B cell (primary cell): ENCODE results near the gene LCN1. TPM values are rescaled to one million over a fixed set of nuclear protein-coding genes. Genes with fewer than 3 reads are reported as not detected.
A peak's percentile ranks its signal among the peaks of the same experiment; 100 is the strongest.

Experiments
- ATAC-seq: fragments of 200-7000 bp; cut with Tn5 transposase; one replicate; pipeline ENCODE4 v1.10.0; 2021; ENCODE audit warnings: low read depth, mild to moderate bottlenecking, moderate number of reproducible peaks, moderate library complexity
- CTCF ChIA-PET: fragments of 350-600 bp; sonication (Branson Sonifier 250); formaldehyde crosslinking; loops from one replicate; lab custom pipeline; 2021; ENCODE audit warnings: antibody characterized with exemption, inconsistent platforms; lab: Charles Lee
- POLR2A ChIA-PET: fragments of 350-600 bp; sonication (Branson Sonifier 250); formaldehyde crosslinking; loops from one replicate; lab custom pipeline; 2021; ENCODE audit warnings: antibody characterized with exemption; lab: Charles Lee
- DNase-seq: peaks from one replicate; pipeline ENCODE4 v3.0.0; 2013
- H2AFZ ChIP-seq: 2 replicates; pipeline ENCODE4 v1.6.1; 2012; ENCODE audit warnings: mild to moderate bottlenecking, low read depth, low read length; ENCODE audit not compliant: insufficient read depth, poor library complexity, severe bottlenecking
- H3K27ac ChIP-seq, 2 donors: 1 replicate in 1 of 2; 2 replicates in 1 of 2; pipeline ENCODE4 v1.5.1; 2012 to 2013; ENCODE audit warnings: low read length in 2 of 2, mild to moderate bottlenecking in 2 of 2, moderate library complexity in 1 of 2
- H3K27me3 ChIP-seq, 4 experiments: fragments of 200-600 bp in 1 of 4; sonication (generic) in 1 of 4; replicated peaks in 1 of 4; 1 replicate in 2 of 4; 2 replicates in 2 of 4; pipeline versions ENCODE4 v1.6.1 to v1.7.0; 2013 to 2016; ENCODE audit warnings: low read length in 3 of 4, mild to moderate bottlenecking in 2 of 4, mixed read lengths in 1 of 4, moderate library complexity in 1 of 4; ENCODE audit not compliant: insufficient read depth in 4 of 4, control insufficient read depth in 3 of 4; ENCODE audit errors: control extremely low read depth in 1 of 4
- H3K36me3 ChIP-seq, 2 experiments: replicated peaks in 1 of 2; 1 replicate in 1 of 2; 2 replicates in 1 of 2; pipeline versions ENCODE4 v1.6.1 to v1.7.1; 2013; ENCODE audit warnings: low read length in 1 of 2; ENCODE audit not compliant: insufficient read depth in 2 of 2, control insufficient read depth in 1 of 2; ENCODE audit errors: control extremely low read depth in 1 of 2, extremely low read depth in 1 of 2
- H3K4me1 ChIP-seq, 2 donors: fragments of 200-600 bp in 1 of 2; sonication (generic) in 1 of 2; 1 replicate in 1 of 2; 2 replicates in 1 of 2; pipeline versions ENCODE4 v1.5.1 to v1.6.1; 2013 to 2017; ENCODE audit warnings: low read length in 2 of 2; ENCODE audit not compliant: control insufficient read depth in 2 of 2, insufficient read depth in 2 of 2
- H3K4me2 ChIP-seq: replicated peaks from 2 replicates; pipeline ENCODE3; 2012; ENCODE audit warnings: mild to moderate bottlenecking, low read depth, low read length; ENCODE audit not compliant: poor library complexity, severe bottlenecking
- H3K4me3 ChIP-seq, 5 experiments: fragments of 200-600 bp in 1 of 5; sonication (generic) in 1 of 5; 1 replicate in 3 of 5; 2 replicates in 2 of 5; pipeline versions ENCODE4 v1.5.1 to v1.7.0; 2011 to 2016; ENCODE audit warnings: low read length in 4 of 5, mild to moderate bottlenecking in 4 of 5, low read depth in 2 of 5, control low read depth in 1 of 5, moderate library complexity in 1 of 5; ENCODE audit not compliant: insufficient read depth in 1 of 5; ENCODE audit errors: control extremely low read depth in 1 of 5, extremely low read depth in 1 of 5
- H3K79me2 ChIP-seq: fragments of 200-600 bp; sonication (generic); one replicate; pipeline ENCODE4 v1.6.0; 2016; ENCODE audit warnings: low read length; ENCODE audit not compliant: control insufficient read depth, insufficient read depth
- H3K9ac ChIP-seq: fragments of 200-600 bp; sonication (generic); 2 replicates; pipeline ENCODE4 v1.6.1; 2017; ENCODE audit warnings: mild to moderate bottlenecking, low read length, moderate library complexity
- H3K9me3 ChIP-seq, 3 donors: one replicate each; pipeline versions ENCODE4 v1.6.1 to v1.7.1; 2013; ENCODE audit warnings: low read length in 2 of 3; ENCODE audit not compliant: control insufficient read depth in 2 of 3, insufficient read depth in 1 of 3; ENCODE audit errors: control extremely low read depth in 1 of 3
- H4K20me1 ChIP-seq: 2 replicates; pipeline ENCODE4 v1.6.0; 2012; ENCODE audit warnings: mild to moderate bottlenecking, low read length; ENCODE audit not compliant: insufficient read depth, control insufficient read depth, poor library complexity, severe bottlenecking
- H3K27ac Mint-ChIP-seq: one replicate; pipeline ENCODE4 v1.8.0; 2021; ENCODE audit warnings: mixed read lengths
- H3K27me3 Mint-ChIP-seq: one replicate; pipeline ENCODE4 v1.8.0; 2021; ENCODE audit warnings: mixed read lengths
- H3K4me1 Mint-ChIP-seq: one replicate; pipeline ENCODE4 v1.8.0; 2021; ENCODE audit warnings: mixed read lengths
- H3K4me3 Mint-ChIP-seq: one replicate; pipeline ENCODE4 v1.8.0; 2021; ENCODE audit warnings: mixed read lengths
- H3K9me3 Mint-ChIP-seq: one replicate; pipeline ENCODE4 v1.8.0; 2022; ENCODE audit warnings: mixed read lengths; ENCODE audit not compliant: insufficient read depth
- EZH2 ChIP-seq: IDR thresholded peaks from 2 replicates; pipeline ENCODE4 v1.6.1; 2012; ENCODE audit warnings: borderline replicate concordance, low read depth, mild to moderate bottlenecking, moderate library complexity, low read length; ENCODE audit not compliant: insufficient read depth, poor library complexity, severe bottlenecking
- WGBS: methylation state at CpG from one replicate; pipeline ENCODE4 v1.1.5; 2013; ENCODE audit warnings: missing lambda C conversion rate; ENCODE audit not compliant: insufficient coverage; 5-methylcytosine and 5-hydroxymethylcytosine counted together
- intact Hi-C: fragments of 100-400 bp; cut with micrococcal nuclease; formaldehyde crosslinking; loops from one replicate; pipeline ENCODE4 v1.10.0; 2022
- polyA plus RNA-seq: library from polyadenylated mRNA; depleted of rRNA; stranded (reverse); fragments of >200 nt; gene quantifications from 2 replicates; pipeline ENCODE4 v1.2.3, GENCODE V29; 2012
- total RNA-seq, 2 donors: library from RNA; stranded (reverse); fragments of 120-200 nt in 1 of 2; gene quantifications; 1 replicate in 1 of 2; 2 replicates in 1 of 2; pipeline versions ENCODE4 v1.2.3 to v1.2.4, GENCODE V29; 2013 to 2022
- TF ChIP-seq, protein P1 (sequence below): fragments of 200-600 bp; IDR thresholded peaks from one replicate; pipeline ENCODE4 v1.8.0; 2022; ENCODE audit warnings: antibody characterized with exemption, mild to moderate bottlenecking

LCN1 gene
- total and polyA plus RNA-seq, 2 donors (not counting 1 experiment from before 2014, with no cell fraction given): not detected

DNA sequence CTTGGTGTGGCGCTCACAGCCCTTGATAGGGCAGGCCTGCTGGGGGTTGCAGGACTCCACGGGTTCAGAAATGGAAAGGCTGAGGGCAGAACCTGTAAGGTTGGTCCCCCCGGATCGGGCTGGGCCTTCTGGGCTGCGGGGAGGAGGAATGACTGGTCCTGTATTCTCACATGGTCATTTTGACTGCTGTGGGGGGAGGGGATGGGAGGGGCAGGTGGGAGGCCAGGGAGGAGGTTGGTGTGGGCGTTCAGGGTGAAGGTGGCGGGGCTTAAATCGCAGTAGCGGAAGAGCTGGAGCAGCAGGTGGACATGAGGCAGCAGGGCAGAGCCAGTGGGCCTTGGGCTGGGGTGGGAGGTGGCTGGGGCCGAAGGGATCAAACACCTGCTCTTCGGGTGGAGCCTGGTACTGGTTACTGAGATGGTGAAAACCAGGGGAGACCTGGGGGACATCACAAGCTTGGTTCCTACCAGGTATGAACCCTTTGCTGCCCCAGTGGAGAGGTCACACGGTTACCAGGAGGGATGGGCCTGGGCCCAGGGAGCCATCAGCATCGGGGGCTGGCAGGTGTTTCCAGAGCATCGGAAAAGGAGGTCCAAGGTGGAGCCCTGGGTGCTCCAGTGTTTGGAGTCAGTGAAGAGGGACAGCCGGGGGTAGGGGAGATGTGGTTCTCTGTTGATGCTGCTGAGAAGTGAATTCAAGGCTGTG is 18.9 kb upstream of the LCN1 start:
- Histone ChIP-seq H3K9ac (no peak overlapping the region), H3K36me3 (peaks cover 0 to 24% of the 10 kb centered on the region in 2 experiments), H3K4me3 (no peak overlapping the region), H3K4me2 (peak overlapping the region; percentile 98), H3K79me2 (peaks cover 29% of the 10 kb centered on the region), H2AFZ (no peak overlapping the region), H4K20me1 (peaks cover 43% of the 10 kb centered on the region), H3K9me3 (peaks cover 0 to 4% (median 0%) of the 10 kb centered on the region in 3 donors), H3K27me3 (peaks cover 0 to 10% (median 0%) of the 10 kb centered on the region in 4 experiments), H3K4me1 (peaks cover 14 to 29% of the 10 kb centered on the region in 2 donors), H3K27ac (no peak overlapping the region)
- intact Hi-C loops: no loop called here
- Mint-ChIP-seq H3K4me3 (peak overlapping the region; percentile 92), H3K27me3 (no peaks in the 10 kb centered on the region), H3K9me3 (no peaks in the 10 kb centered on the region), H3K4me1 (peaks cover 26% of the 10 kb centered on the region), H3K27ac (peak overlapping the region; percentile 63)
- DNase-seq (no peak), ATAC-seq (no peak)
- no peak for TF ChIP-seq EZH2
- TF ChIP-seq, protein P1, sequence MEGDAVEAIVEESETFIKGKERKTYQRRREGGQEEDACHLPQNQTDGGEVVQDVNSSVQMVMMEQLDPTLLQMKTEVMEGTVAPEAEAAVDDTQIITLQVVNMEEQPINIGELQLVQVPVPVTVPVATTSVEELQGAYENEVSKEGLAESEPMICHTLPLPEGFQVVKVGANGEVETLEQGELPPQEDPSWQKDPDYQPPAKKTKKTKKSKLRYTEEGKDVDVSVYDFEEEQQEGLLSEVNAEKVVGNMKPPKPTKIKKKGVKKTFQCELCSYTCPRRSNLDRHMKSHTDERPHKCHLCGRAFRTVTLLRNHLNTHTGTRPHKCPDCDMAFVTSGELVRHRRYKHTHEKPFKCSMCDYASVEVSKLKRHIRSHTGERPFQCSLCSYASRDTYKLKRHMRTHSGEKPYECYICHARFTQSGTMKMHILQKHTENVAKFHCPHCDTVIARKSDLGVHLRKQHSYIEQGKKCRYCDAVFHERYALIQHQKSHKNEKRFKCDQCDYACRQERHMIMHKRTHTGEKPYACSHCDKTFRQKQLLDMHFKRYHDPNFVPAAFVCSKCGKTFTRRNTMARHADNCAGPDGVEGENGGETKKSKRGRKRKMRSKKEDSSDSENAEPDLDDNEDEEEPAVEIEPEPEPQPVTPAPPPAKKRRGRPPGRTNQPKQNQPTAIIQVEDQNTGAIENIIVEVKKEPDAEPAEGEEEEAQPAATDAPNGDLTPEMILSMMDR: no peak
- WGBS: 97% methylated on average over 15 of the region's 15 CpGs
- CTCF ChIA-PET: no interaction called here
- POLR2A ChIA-PET: no interaction called here

DNA sequence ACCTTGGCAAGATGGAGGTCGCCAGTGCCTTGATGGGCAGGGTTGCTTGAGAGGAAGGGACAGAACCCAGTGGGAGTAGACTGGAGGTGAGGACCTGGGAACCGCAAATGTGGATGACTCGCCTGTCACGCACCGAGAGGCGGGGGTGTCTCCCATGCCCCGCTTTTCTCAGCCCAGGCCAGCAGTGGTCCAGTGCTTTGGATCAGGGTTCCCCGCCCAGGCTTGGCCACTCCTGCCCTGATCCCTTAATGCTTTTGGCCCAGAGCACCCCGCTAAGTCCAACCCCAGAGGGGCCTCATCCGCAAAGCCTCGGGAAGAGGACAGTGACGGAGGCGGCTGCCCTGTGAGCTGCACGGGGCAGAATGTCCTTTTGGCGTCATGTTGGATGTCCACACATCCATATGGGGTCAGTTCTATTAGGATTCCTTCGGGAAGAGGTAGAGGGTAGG is 18.3 kb upstream of the LCN1 start:
- peaks cover 0 to 4% (median 0%) of the 10 kb centered on the region in 3 donors for H3K9me3 ChIP-seq
- H3K4me3 ChIP-seq: no peak overlapping the region
- CTCF ChIA-PET: no interaction called here
- peaks cover 29% of the 10 kb centered on the region for H3K79me2 ChIP-seq
- 97% methylated on average over 16 of the region's 16 CpGs for WGBS
- TF ChIP-seq, protein P1: no peak
- no peak for TF ChIP-seq EZH2
- DNase-seq (no peak), ATAC-seq (no peak)
- peaks cover 14 to 29% of the 10 kb centered on the region in 2 donors for H3K4me1 ChIP-seq
- peaks cover 43% of the 10 kb centered on the region for H4K20me1 ChIP-seq
- peaks cover 0 to 24% of the 10 kb centered on the region in 2 experiments for H3K36me3 ChIP-seq
- no peak overlapping the region for H3K27ac ChIP-seq
- Mint-ChIP-seq H3K4me3 (peak overlapping the region; percentile 55), H3K9me3 (no peaks in the 10 kb centered on the region), H3K4me1 (peaks cover 26% of the 10 kb centered on the region), H3K27ac (no peak overlapping the region), H3K27me3 (no peaks in the 10 kb centered on the region)
- H2AFZ ChIP-seq: no peak overlapping the region
- H3K9ac ChIP-seq: no peak overlapping the region
- POLR2A ChIA-PET: no interaction called here
- H3K27me3 ChIP-seq: peaks cover 0 to 6% (median 0%) of the 10 kb centered on the region in 4 experiments
- intact Hi-C loops: no loop called here
- H3K4me2 ChIP-seq: no peak overlapping the region
